Mucosa of descending colon (tissue), 3 donors: ENCODE results near the gene TMEM143. TPM values are rescaled to one million over a fixed set of nuclear protein-coding genes. Genes with fewer than 3 reads are reported as not detected.
A peak's percentile ranks its signal among the peaks of the same experiment; 100 is the strongest.

Experiments
- ATAC-seq: fragments of 200-7000 bp; cut with Tn5 transposase; one replicate; pipeline ENCODE4 v1.9.1; 2020; ENCODE audit warnings: mild to moderate bottlenecking, moderate library complexity
- DNase-seq, 3 donors: peaks; one replicate each; pipeline ENCODE4 v3.0.0-alpha.2; 2020
- H3K36me3 ChIP-seq: fragments of 200-600 bp; one replicate; pipeline ENCODE4 v1.8.0; 2021; ENCODE audit warnings: low read depth, mild to moderate bottlenecking
- H3K4me1 ChIP-seq: fragments of 200-600 bp; one replicate; pipeline ENCODE4 v1.8.0; 2021; ENCODE audit warnings: low read depth, mild to moderate bottlenecking
- H3K4me3 ChIP-seq: fragments of 200-600 bp; one replicate; pipeline ENCODE4 v1.8.0; 2021; ENCODE audit warnings: mild to moderate bottlenecking
- H3K9me3 ChIP-seq: fragments of 200-600 bp; one replicate; pipeline ENCODE4 v1.8.0; 2021; ENCODE audit warnings: mild to moderate bottlenecking
- intact Hi-C, 2 donors: fragments of 100-400 bp; cut with DNase I in 1 of 2; cut with micrococcal nuclease in 1 of 2; formaldehyde crosslinking; loops; one replicate each; pipeline versions ENCODE4 v1.11.0 to v1.11.1; 2022; cut with DNase I, micrococcal nuclease
- total RNA-seq, 3 donors: library from RNA; stranded (reverse); fragmentation: NEBNext Ultra II Directional in 2 of 3; extraction: Animal tissue kit (Norgen Biotek cat#: 25700) in 2 of 3; gene quantifications; one replicate each; pipeline versions ENCODE4 v1.2.1 to v1.2.4, GENCODE V29; 2021 to 2023
- TF ChIP-seq, protein P1 (sequence below): fragments of 200-600 bp; IDR thresholded peaks from one replicate; pipeline ENCODE4 v1.8.0; 2022; ENCODE audit warnings: antibody characterized with exemption, mild to moderate bottlenecking
- donor health status: DM: no; HTN: no; CAD: no; lungs with moderate emphysema.
- donor health status: DM: no; HTN: no; CAD: no.
- donor health status: DM: no; HTN: yes; CAD: no.

TMEM143 gene
- total RNA-seq, 3 donors from 2014 or later, result 13.2 to 14.5 (median 13.6) TPM

DNA sequence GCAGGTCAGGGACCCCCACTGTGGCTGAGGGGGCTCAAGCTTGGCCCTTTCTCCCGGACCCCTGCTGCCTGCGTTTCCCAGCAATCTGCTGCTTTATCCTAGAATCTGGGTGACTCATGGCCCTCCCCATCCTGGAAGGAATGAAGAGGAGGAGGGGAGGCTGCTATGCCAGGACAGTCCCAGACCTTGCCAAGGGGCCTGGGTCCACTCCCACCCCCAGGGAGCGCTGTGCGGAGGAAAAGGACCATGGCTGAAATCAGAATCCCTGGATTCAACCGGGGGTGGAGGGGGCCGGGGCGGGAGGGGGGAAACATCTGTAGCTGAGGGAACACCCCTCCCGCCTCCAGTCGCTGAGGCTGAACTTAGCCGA, 73.4 kb downstream of the TMEM143 start:
- TF ChIP-seq, protein P1, sequence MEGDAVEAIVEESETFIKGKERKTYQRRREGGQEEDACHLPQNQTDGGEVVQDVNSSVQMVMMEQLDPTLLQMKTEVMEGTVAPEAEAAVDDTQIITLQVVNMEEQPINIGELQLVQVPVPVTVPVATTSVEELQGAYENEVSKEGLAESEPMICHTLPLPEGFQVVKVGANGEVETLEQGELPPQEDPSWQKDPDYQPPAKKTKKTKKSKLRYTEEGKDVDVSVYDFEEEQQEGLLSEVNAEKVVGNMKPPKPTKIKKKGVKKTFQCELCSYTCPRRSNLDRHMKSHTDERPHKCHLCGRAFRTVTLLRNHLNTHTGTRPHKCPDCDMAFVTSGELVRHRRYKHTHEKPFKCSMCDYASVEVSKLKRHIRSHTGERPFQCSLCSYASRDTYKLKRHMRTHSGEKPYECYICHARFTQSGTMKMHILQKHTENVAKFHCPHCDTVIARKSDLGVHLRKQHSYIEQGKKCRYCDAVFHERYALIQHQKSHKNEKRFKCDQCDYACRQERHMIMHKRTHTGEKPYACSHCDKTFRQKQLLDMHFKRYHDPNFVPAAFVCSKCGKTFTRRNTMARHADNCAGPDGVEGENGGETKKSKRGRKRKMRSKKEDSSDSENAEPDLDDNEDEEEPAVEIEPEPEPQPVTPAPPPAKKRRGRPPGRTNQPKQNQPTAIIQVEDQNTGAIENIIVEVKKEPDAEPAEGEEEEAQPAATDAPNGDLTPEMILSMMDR, result no peak
- no peaks in the 10 kb centered on the region for H3K36me3 ChIP-seq
- ATAC-seq, result peak; percentile 21
- H3K4me3 ChIP-seq, result no peak overlapping the region
- H3K9me3 ChIP-seq, result no peaks in the 10 kb centered on the region
- DNase-seq, result no peak
- H3K4me1 ChIP-seq, result peaks cover 7% of the 10 kb centered on the region
- intact Hi-C loops, result no loop called here

DNA sequence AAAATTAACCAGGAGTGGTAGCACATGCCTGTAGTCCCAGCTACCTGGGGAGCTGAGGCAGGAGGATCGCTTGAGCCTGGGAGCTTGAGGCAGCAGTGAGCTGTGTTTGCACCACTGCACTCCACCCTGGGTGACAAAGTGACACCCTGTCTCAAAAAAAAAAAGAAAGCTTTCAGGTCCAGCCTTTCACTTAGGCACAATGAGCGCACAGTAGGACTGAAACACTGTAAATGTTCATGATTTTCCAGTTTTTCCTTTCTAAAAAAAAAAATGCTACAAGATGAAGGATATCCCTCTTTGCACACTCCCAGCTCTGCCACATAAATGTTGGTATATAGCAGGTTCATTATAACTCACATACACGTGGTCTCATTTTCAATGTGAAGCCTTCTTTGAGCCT, 76.0 kb downstream of the TMEM143 start:
- intact Hi-C loops, result no loop called here
- DNase-seq (no peak), ATAC-seq (no peak)
- no peak overlapping the region for H3K4me3 ChIP-seq
- TF ChIP-seq, protein P1, result no peak
- H3K9me3 ChIP-seq, result peaks cover 10% of the 10 kb centered on the region
- peaks cover 7% of the 10 kb centered on the region for H3K4me1 ChIP-seq
- no peaks in the 10 kb centered on the region for H3K36me3 ChIP-seq

DNA sequence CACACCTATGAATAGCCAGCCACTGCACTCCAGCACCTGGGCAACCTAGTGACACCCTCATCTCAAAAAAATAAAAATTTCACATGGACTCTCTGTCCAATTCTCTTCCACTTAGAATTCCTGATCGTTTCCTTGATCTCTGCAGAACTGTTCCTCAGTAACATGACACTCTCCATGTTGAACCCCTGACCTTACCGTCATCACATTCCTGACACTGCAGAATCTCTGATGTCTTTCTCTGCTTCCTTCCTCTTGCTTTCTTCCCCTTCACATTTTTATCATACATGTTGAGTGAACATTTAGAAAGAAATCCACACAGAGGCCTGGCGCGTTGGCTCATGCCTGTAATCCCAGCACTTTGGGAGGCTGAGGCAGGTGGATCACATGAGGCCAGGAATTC, 78.8 kb downstream of the TMEM143 start:
- Histone ChIP-seq H3K36me3 (no peaks in the 10 kb centered on the region), H3K9me3 (peaks cover 10% of the 10 kb centered on the region), H3K4me3 (no peak overlapping the region), H3K4me1 (no peaks in the 10 kb centered on the region)
- intact Hi-C loops, result no loop called here
- TF ChIP-seq, protein P1, result no peak
- ATAC-seq (no peak), DNase-seq (no peak)

DNA sequence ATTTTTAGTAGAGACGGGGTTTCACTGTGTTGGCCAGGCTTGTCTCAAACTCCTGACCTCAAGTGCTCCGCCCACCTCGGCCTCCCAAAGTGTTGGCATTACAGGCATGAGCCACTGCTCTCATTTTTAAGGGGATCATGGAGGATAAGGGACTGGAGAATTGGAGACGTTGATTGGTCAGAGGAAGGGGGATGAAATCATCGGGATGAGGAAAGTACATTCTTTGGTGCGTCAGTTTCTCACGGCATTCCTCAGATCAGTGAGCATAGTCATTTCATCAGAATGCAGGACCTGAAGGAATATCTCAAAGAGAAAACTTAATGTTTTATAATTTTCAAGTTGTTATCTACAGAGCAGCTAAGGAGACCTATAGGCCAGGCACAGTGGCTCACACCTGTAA, 79.8 kb downstream of the TMEM143 start:
- TF ChIP-seq, protein P1, result no peak
- DNase-seq, result no peak
- Histone ChIP-seq H3K4me3 (no peak overlapping the region), H3K36me3 (no peaks in the 10 kb centered on the region), H3K9me3 (peaks cover 10% of the 10 kb centered on the region), H3K4me1 (no peaks in the 10 kb centered on the region)
- ATAC-seq, result no peak
- intact Hi-C loops, result no loop called here

Other genes with a start within 250 kb of the TMEM143 start
- 10 to 100 TPM; 16.0 to 42.7 (median 29.6) TPM for gene LIG1, start 193.6 kb downstream of the TMEM143 start, total RNA-seq
- 10 to 100 TPM in 1 of 3 donors, 1 to 10 TPM in 2; 6.0 to 12.9 (median 8.7) TPM for gene ZSWIM9, start 193.3 kb downstream of the TMEM143 start, total RNA-seq
- gene CARD8, start 108.0 kb downstream of the TMEM143 start, total RNA-seq, result 10 to 100 TPM; 22.7 to 41.4 (median 28.8) TPM
- under 1 TPM; 0.17 to 0.39 (median 0.22) TPM for gene ZNF114, start 93.9 kb downstream of the TMEM143 start, total RNA-seq
- gene EMP3, start 38.4 kb downstream of the TMEM143 start, total RNA-seq, result 100 to 1,000 TPM in 1 of 3 donors, 10 to 100 TPM in 2; 10.3 to 109 (median 36.2) TPM
- gene SYNGR4, start 427 bp upstream of the TMEM143 start, total RNA-seq, result under 1 TPM in 1 of 3 donors, not detected in 2; 0.41 TPM
- gene KDELR1, start 27.6 kb upstream of the TMEM143 start, total RNA-seq, result 100 to 1,000 TPM; 144 to 214 (median 200) TPM
- under 1 TPM; 0.26 to 0.46 (median 0.35) TPM for gene GRIN2D, start 29.7 kb upstream of the TMEM143 start, total RNA-seq
- 10 to 100 TPM; 19.7 to 26.8 (median 24.3) TPM for gene GRWD1, start 82.0 kb upstream of the TMEM143 start, total RNA-seq
- gene KCNJ14, start 91.6 kb upstream of the TMEM143 start, total RNA-seq, result 1 to 10 TPM in 1 of 3 donors, under 1 TPM in 2; 0.46 to 1.3 (median 0.67) TPM
- gene CYTH2, start 105.4 kb upstream of the TMEM143 start, total RNA-seq, result 10 to 100 TPM; 66.3 to 86.9 (median 69.3) TPM
- 1 to 10 TPM in 2 of 3 donors, under 1 TPM in 1; 0.48 to 2.6 (median 1.3) TPM for gene LMTK3, start 147.9 kb upstream of the TMEM143 start, total RNA-seq
- 1 to 10 TPM in 2 of 3 donors, under 1 TPM in 1; 0.51 to 3.1 (median 1.1) TPM for gene SULT2B1, start 188.2 kb upstream of the TMEM143 start, total RNA-seq
- not detected for gene SPACA4, start 242.8 kb upstream of the TMEM143 start, total RNA-seq